NCI-H128 (cell line): Measurements from ENCODE around the gene ZNF385C.

Experiments used
- DNase-seq: peaks from one replicate; lab custom pipeline; 2025; ENCODE audit not compliant: unreplicated experiment; lab: John Stamatoyannopoulos, UW

Gene ZNF385C

GRCh38 chr17:42078396-42079043 is 19.8 kb downstream of the ZNF385C start:
- DNase-seq, result no peak

DNA sequence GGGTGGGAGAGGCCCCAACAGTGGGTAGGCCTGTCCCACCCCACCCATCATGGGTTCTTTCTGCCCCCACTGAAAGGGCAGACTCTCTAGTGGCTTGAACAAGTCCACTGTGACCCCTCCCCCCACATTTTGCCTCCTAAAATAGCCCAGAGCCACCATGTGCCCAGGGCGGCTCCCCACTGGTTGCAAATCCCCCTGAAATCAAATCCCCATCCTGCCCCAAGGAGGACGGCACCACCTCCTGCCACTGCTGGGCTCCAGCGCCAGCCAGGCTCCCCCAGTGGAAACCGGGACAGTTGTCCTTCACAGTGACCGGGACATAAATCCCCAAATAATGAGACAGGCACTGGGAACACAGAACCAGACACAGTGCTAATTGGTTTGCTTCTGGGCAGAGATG is 20.5 kb downstream of the ZNF385C start:
- no peak for DNase-seq

GRCh38 chr17:42076797-42077559 is 21.3 kb downstream of the ZNF385C start:
- no peak for DNase-seq

GRCh38 chr17:42075789-42076188 is 22.5 kb downstream of the ZNF385C start:
- no peak for DNase-seq

DNA sequence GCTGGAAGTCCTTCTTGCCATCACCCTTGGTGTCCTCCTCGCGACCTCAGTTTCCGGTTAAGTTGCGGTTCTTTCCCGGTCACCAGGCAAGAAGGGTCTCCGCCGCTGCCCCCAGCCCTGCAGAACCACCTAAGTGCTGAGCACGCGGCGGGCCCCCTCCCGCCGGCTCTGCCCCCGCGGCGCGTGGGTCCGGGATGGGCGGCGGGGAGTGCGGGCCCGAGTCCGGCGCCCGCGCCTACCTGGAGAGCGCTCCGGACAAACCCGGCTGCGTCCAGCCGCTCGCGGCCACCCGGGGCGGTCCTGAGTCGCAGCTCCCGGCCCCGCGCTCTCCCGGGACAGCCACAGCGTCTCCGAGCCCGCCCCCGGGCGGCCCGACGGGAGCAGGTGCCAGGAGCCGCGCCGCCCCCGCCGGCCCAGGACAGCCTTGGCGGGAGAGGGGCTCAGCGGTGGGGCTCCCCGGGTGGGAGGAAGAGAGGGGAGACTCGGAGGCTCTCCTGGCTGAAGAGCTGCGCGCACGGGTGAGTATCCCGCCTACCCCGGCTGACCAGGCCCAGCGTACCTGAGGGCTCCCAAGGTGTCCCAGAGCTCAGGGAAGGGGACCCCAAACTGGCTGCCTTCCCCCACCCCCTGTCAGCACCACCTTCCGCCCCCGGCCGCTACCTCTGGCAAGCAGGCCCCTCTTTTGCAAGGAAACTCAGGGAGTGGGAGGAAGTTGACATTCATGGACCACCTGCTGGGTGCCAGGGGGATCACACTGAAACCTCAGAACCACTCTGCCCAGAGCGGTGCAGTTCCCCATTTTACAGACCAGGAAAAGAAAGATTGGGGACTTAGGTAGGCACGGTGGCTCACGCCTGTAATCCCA is 25.7 kb downstream of the ZNF385C start:
- no peak for DNase-seq

GRCh38 chr17:42071810-42072209 is 26.5 kb downstream of the ZNF385C start:
- DNase-seq, result no peak

GRCh38 chr17:42068979-42069378 is 29.3 kb downstream of the ZNF385C start:
- DNase-seq, result no peak

DNA sequence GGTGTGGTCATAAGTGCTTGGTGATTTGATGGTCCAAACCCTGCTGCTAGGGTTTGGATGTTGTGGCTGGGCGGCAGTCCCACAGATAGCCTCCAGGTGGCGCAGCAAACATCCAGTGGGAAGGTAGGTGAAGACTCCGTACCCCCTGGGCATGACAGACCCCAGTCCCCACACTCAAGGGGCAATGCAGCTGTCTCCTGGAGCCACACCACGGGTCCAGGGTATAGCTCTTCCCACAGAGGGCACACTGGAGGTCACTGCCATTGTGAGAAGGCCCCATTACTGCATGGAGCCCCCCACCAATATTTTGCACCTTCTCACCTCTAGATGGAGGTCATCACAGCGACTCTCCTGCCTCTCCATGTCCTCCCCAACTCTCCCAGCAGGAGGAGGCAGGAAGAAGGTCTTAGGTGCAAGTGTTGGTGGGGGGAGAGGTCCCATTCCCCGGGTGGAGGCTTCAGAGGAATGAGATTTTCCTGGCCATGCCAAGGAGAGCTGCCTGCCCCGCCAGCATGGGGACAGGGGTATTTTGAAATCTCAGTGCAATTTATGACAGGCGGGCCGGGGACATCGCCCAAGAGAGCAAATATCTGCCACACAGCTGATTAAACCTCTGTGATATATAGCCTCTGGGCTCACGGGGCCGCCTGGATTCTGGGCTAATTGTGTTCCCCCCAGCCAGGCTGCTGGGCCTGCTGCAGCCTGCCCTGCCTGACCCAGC is 30.7 kb downstream of the ZNF385C start:
- peak; percentile 4 for DNase-seq

DNA sequence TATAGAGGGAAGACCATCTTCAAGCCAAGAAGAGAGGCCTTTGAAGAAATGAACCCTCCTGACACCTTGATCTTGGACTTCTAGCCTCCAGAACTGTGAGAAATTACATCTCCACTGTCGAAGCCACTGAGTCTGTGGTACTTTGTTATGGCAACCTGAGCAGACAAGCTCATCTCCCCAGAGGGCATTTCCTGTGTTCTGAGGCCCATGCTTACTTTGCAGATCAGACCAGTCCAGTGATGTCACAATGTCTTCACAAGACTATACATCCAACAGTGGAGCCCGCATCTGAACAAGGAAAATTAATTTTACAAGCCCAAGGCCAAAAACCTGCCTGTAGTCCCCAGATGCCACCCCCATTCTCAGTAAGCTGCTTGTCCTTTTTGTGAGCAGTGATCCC is 33.1 kb downstream of the ZNF385C start:
- DNase-seq, result no peak

DNA sequence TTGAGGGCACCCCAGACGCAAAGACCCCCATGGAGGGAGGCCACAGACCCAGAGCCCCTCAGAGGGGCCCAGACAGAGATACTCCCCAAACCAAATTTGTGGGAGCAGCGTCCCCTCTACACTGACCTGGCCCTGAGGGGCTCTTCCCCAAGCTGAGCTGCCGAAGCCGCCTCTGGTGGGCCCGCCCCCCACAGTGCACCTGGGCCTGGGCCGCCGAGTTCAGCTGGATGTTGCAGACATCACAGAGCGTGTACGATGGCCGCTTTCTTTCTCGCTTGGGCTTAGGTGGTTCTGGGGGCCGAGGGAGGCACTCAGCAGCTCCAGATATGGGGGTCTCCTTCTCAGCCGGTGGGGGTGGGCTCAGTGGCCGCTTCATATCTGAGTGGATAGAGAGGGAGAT is 35.6 kb downstream of the ZNF385C start:
- no peak for DNase-seq

DNA sequence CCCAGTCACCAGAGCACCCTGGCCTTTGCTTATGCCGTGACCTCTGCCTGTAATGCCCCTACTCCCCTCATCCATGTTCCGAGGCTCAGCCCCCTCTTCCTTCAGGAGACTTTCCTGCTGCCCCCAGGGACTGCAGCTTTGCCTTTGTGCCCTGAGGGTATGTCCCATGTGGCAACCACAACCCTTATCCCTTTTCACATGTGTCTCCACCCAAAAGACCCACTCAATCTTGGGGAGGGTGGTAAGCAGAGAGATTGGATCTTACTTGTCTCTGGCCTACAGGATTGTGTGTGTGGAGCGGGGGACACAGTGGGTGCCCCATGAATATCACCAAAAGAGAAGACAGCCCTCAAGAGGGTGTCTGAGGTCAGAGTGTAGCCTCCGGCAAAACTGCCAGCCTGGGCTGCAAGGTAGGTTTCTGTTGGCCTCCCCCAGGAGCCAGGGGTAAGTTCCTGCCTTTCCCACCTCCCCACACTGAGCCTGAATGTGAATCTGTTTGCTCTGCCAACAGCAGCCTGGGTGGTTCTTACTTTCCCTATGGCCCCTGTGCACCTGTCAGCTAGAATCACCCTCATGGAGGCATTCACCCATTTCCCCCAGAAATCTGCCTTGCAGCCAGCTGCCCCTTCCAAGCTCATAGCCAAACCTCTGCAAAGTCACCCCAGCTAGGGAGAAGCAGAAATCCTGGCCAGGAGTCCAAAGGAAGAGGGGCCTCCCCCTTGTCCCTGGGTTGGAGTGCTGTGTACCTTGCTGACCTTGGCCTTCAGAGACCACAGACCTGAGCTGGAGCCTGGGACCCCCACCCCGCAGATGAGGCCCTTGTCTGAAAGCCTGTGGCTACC is 36.4 kb downstream of the ZNF385C start:
- no peak for DNase-seq

DNA sequence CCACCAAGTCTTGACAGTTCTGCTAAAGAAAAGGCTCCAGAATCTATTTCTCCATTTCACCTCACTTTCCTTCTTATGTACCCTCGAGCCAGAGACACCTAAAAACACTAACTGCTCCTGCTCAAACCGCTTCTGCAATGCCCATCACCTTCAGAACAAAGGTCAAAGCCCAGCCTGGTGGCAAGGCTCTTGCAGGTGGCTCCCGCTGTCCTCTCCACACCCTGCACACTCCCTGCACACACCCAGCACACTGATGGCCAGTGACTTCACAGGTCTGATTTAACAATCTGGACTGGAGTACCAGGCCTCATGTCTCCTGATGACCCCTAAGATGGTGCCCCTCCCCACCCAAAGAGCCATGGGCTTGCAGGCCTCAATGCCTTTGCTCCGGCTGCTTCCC is 38.0 kb downstream of the ZNF385C start:
- DNase-seq, result no peak

GRCh38 chr17:42059815-42060214 is 38.5 kb downstream of the ZNF385C start:
- no peak for DNase-seq

DNA sequence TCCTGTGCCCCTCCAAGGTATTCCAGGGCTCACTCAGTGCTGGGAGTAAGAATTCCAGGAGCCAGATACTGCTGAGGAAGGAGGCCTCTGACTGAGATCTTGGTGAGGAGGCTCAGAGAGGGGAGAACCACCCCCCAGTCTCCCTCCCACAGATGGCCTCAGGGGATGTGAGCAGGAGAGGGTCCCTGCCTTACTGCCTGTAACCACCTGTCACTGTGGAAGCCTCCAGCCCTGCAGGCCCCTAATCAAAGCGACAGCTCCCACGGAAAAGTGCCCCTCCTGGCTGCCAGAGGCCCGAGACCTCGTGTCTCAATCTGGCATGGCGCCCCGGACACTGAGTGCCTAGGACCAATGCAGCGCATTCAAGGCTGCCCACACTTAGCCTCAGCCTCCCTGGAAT is 40.2 kb downstream of the ZNF385C start:
- no peak for DNase-seq

- DNase-seq, result no peak
These were observed 41.6 kb downstream of the ZNF385C start for GRCh38 chr17:42056635-42057034.

- DNase-seq, result no peak
These were observed 42.8 kb downstream of the ZNF385C start for GRCh38 chr17:42055496-42055895.

DNA sequence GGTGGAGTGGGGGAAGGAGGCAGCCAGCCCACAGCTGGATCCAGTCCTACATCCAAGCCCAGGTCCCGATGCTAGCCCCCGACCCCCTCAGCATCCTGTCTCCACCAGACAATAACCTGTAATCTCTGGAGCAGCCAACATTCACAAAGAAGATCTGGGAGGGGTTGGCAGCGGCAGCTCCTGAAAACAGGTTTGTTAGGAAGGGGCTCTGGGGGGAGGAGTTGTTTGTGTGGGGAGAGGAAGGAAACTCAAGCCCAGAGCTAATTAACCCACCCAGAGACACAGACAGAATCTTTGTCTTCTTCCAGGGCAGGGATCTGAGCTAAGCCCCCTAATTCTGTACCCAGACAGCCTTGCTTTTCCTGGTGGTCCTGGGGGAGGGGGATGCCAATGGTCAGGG is 43.2 kb downstream of the ZNF385C start:
- DNase-seq, result no peak

GRCh38 chr17:42053731-42054500 is 44.4 kb downstream of the ZNF385C start:
- no peak for DNase-seq

GRCh38 chr17:42052346-42052877 is 45.9 kb downstream of the ZNF385C start:
- DNase-seq, result no peak
